Hepatocyte (in vitro differentiated cells): Measurements from ENCODE around the gene UBAP2. TPM values are rescaled to one million over a fixed set of nuclear protein-coding genes. Genes with fewer than 3 reads are reported as not detected.
A peak's percentile ranks its signal among the peaks of the same experiment; 100 is the strongest.

Experiments
- DNase-seq: peaks from one replicate; pipeline ENCODE4 v3.0.0-alpha.2; 2016; ENCODE audit warnings: low spot score
- H2AFZ ChIP-seq: fragments of 200-600 bp; sonication (generic); 2 replicates; pipeline ENCODE4 v1.6.0; 2016; ENCODE audit warnings: antibody characterized with exemption, mild to moderate bottlenecking
- H3K27ac ChIP-seq: fragments of 200-600 bp; sonication (generic); 2 replicates; pipeline ENCODE4 v1.5.1; 2016; ENCODE audit warnings: mild to moderate bottlenecking
- H3K27me3 ChIP-seq: fragments of 200-600 bp; sonication (generic); 2 replicates; pipeline ENCODE4 v1.6.1; 2016
- H3K36me3 ChIP-seq: fragments of 200-600 bp; sonication (generic); replicated peaks from 2 replicates; pipeline ENCODE4 v1.5.1; 2016; ENCODE audit warnings: low read depth; ENCODE audit not compliant: insufficient read depth
- H3K4me1 ChIP-seq: fragments of 200-600 bp; sonication (generic); 2 replicates; pipeline ENCODE4 v1.5.1; 2016; ENCODE audit warnings: mild to moderate bottlenecking, moderate library complexity; ENCODE audit not compliant: insufficient read depth
- H3K4me2 ChIP-seq: fragments of 200-600 bp; sonication (generic); 2 replicates; pipeline ENCODE4 v1.6.0; 2016
- H3K4me3 ChIP-seq: fragments of 200-600 bp; sonication (generic); 2 replicates; pipeline ENCODE4 v1.5.1; 2016; ENCODE audit warnings: mild to moderate bottlenecking
- H3K79me2 ChIP-seq: fragments of 200-600 bp; sonication (generic); 2 replicates; pipeline ENCODE4 v1.6.0; 2017; ENCODE audit warnings: mild to moderate bottlenecking
- H3K9me2 ChIP-seq: fragments of 200-600 bp; sonication (generic); replicated peaks from 2 replicates; pipeline ENCODE4 v1.6.0; 2017; ENCODE audit warnings: mild to moderate bottlenecking; ENCODE audit not compliant: insufficient read depth
- H3K9me3 ChIP-seq: fragments of 200-600 bp; sonication (generic); 2 replicates; pipeline ENCODE4 v1.5.1; 2016; ENCODE audit warnings: low read depth, mild to moderate bottlenecking
- H4K20me1 ChIP-seq: fragments of 200-600 bp; sonication (generic); 2 replicates; pipeline ENCODE4 v1.6.0; 2016; ENCODE audit warnings: mild to moderate bottlenecking; ENCODE audit not compliant: insufficient read depth, poor library complexity, severe bottlenecking
- CTCF ChIP-seq: fragments of 200-600 bp; sonication (generic); IDR thresholded peaks from 2 replicates; pipeline ENCODE4 v1.5.1; 2016; ENCODE audit warnings: antibody characterized with exemption, mild to moderate bottlenecking; ENCODE audit not compliant: poor library complexity
- EZH2 ChIP-seq: fragments of 200-600 bp; sonication (generic); IDR thresholded peaks from 2 replicates; pipeline ENCODE4 v1.6.1; 2016; ENCODE audit warnings: antibody characterized with exemption, mild to moderate bottlenecking, borderline replicate concordance
- EZH2phosphoT487 ChIP-seq: fragments of 200-600 bp; sonication (generic); IDR thresholded peaks from one replicate; pipeline ENCODE4 v1.6.1; 2018; ENCODE audit warnings: antibody characterized with exemption, mild to moderate bottlenecking, low read depth, moderate library complexity; ENCODE audit not compliant: unreplicated experiment, severe bottlenecking
- WGBS: methylation state at CpG from one replicate; pipeline ENCODE4 v1.1.6; 2016; ENCODE audit warnings: low lambda C conversion rate; ENCODE audit errors: missing lambda C conversion rate; 5-methylcytosine and 5-hydroxymethylcytosine counted together
- polyA plus RNA-seq: library from polyadenylated mRNA; unstranded; fragments of >200 nt; fragmentation: Nextera tagmentation; extraction: Ambion mirVana; gene quantifications from 2 replicates; pipeline ENCODE4 v1.2.1, GENCODE V29; 2016
- total RNA-seq: library from RNA; depleted of rRNA; stranded (reverse); fragments of >200 nt; gene quantifications from 2 replicates; pipeline ENCODE4 v1.2.3, GENCODE V29; 2014

Gene UBAP2
- total and polyA plus RNA-seq, 2 experiments from 2014 or later, result 22.4 to 24.9 TPM

GRCh38 chr9:33946779-33947535, 101.7 kb downstream of the UBAP2 start:
- Histone ChIP-seq H3K4me2 (no peak overlapping the region), H3K9me2 (no peaks in the 10 kb centered on the region), H3K36me3 (no peaks in the 10 kb centered on the region), H3K27me3 (no peaks in the 10 kb centered on the region), H3K27ac (peak overlapping the region; percentile 39), H3K79me2 (peaks cover 11% of the 10 kb centered on the region), H3K4me1 (peaks cover 6% of the 10 kb centered on the region), H3K9me3 (no peaks in the 10 kb centered on the region), H4K20me1 (no peaks in the 10 kb centered on the region), H3K4me3 (no peak overlapping the region), H2AFZ (no peak overlapping the region)
- DNase-seq, result no peak
- 93% methylated on average over 3 of the region's 3 CpGs for WGBS
- TF ChIP-seq CTCF (no peak), EZH2 (no peak), EZH2phosphoT487 (no peak)

GRCh38 chr9:33943389-33943788, 105.3 kb downstream of the UBAP2 start:
- Histone ChIP-seq H3K36me3 (no peaks in the 10 kb centered on the region), H3K4me1 (peaks cover 13% of the 10 kb centered on the region), H3K4me3 (no peak overlapping the region), H3K79me2 (peaks cover 11% of the 10 kb centered on the region), H2AFZ (no peak overlapping the region), H3K27ac (peak overlapping the region; percentile 34), H4K20me1 (no peaks in the 10 kb centered on the region), H3K27me3 (no peaks in the 10 kb centered on the region), H3K4me2 (no peak overlapping the region), H3K9me3 (no peaks in the 10 kb centered on the region), H3K9me2 (no peaks in the 10 kb centered on the region)
- 88% methylated on average over 2 of the region's 2 CpGs for WGBS
- no peak for TF ChIP-seq EZH2phosphoT487
- no peak for TF ChIP-seq CTCF
- no peak for TF ChIP-seq EZH2
- no peak for DNase-seq

GRCh38 chr9:33942471-33943083, 106.1 kb downstream of the UBAP2 start:
- H3K4me2 ChIP-seq, result no peak overlapping the region
- no peaks in the 10 kb centered on the region for H4K20me1 ChIP-seq
- TF ChIP-seq CTCF, result peak; percentile 23
- TF ChIP-seq EZH2phosphoT487, result no peak
- peaks cover 13% of the 10 kb centered on the region for H3K4me1 ChIP-seq
- H3K9me2 ChIP-seq, result no peaks in the 10 kb centered on the region
- no peaks in the 10 kb centered on the region for H3K36me3 ChIP-seq
- no peaks in the 10 kb centered on the region for H3K27me3 ChIP-seq
- H3K9me3 ChIP-seq, result no peaks in the 10 kb centered on the region
- peak overlapping the region; percentile 34 for H3K27ac ChIP-seq
- H2AFZ ChIP-seq, result no peak overlapping the region
- no peak overlapping the region for H3K4me3 ChIP-seq
- 95% methylated on average over 3 of the region's 3 CpGs for WGBS
- peaks cover 16% of the 10 kb centered on the region for H3K79me2 ChIP-seq
- DNase-seq, result no peak
